SK-N-SH (cell line): ENCODE results near the gene TMEM190. TPM values are rescaled to one million over a fixed set of nuclear protein-coding genes. Genes with fewer than 3 reads are reported as not detected.

Source experiments
- CTCF ChIA-PET: fragments of 300-600, 350-600 bp; formaldehyde crosslinking; extraction: SDS; loops from one replicate; lab custom pipeline; 2021; lab: Yijun Ruan, JAX
- POLR2A ChIA-PET: fragments of 350-600 bp; sonication (Branson Sonifier 250); formaldehyde crosslinking; extraction: SDS; loops from one replicate; lab custom pipeline; 2020; ENCODE audit warnings: antibody characterized with exemption, inconsistent platforms; lab: Yijun Ruan, JAX
- DNase-seq: peaks from one replicate; pipeline ENCODE4 v3.0.0; 2012
- H2AFZ ChIP-seq: fragments of 200-600 bp; sonication (generic); 2 replicates; pipeline ENCODE4 v1.8.1; 2016; ENCODE audit warnings: antibody characterized with exemption, mild to moderate bottlenecking, low read depth
- H3F3A ChIP-seq: fragments of 200-600 bp; sonication (generic); replicated peaks from 2 replicates; pipeline ENCODE3; 2016; ENCODE audit warnings: antibody characterized with exemption, mild to moderate bottlenecking; ENCODE audit not compliant: insufficient read depth
- H3K27ac ChIP-seq, 2 experiments: fragments of 200-500 bp in 1 of 2; fragments of 200-600 bp in 1 of 2; sonication (Bioruptor generic) in 1 of 2; sonication (generic), shearing (Covaris generic) in 1 of 2; 2 replicates each; pipeline versions ENCODE4 v1.5.1 to v1.6.1; 2014 to 2016; ENCODE audit warnings: low read depth in 2 of 2, inconsistent platforms in 1 of 2, low read length in 1 of 2, mild to moderate bottlenecking in 1 of 2, mixed read lengths in 1 of 2
- H3K27me3 ChIP-seq: fragments of 200-600 bp; sonication (generic), shearing (Covaris generic); 2 replicates; pipeline ENCODE4 v1.6.1; 2016; ENCODE audit warnings: mixed run types; ENCODE audit not compliant: insufficient read depth
- H3K36me3 ChIP-seq, 2 experiments: fragments of 200-500 bp in 1 of 2; fragments of 200-600 bp in 1 of 2; sonication (Bioruptor generic) in 1 of 2; sonication (generic) in 1 of 2; replicated peaks in 1 of 2; 2 replicates each; pipeline versions ENCODE3 to v1.5.1; 2014 to 2016; ENCODE audit warnings: low read length in 1 of 2, mild to moderate bottlenecking in 1 of 2; ENCODE audit not compliant: insufficient read depth in 2 of 2, control insufficient read depth in 1 of 2
- H3K4me1 ChIP-seq, 2 experiments: fragments of 200-500 bp in 1 of 2; fragments of 200-600 bp in 1 of 2; sonication (Bioruptor generic) in 1 of 2; sonication (generic), shearing (Covaris generic) in 1 of 2; 2 replicates each; pipeline versions ENCODE4 v1.5.1 to v1.6.1; 2014 to 2016; ENCODE audit warnings: low read depth in 1 of 2, low read length in 1 of 2, mixed run types in 1 of 2; ENCODE audit not compliant: insufficient read depth in 2 of 2, control insufficient read depth in 1 of 2
- H3K4me2 ChIP-seq: fragments of 200-600 bp; sonication (generic), shearing (Covaris generic); 2 replicates; pipeline ENCODE4 v1.6.1; 2017; ENCODE audit warnings: mixed run types
- H3K4me3 ChIP-seq, 2 experiments: fragments of 200-500 bp in 1 of 2; fragments of 200-600 bp in 1 of 2; sonication (Bioruptor generic) in 1 of 2; sonication (generic), shearing (Covaris generic) in 1 of 2; 2 replicates each; pipeline versions ENCODE4 v1.5.1 to v1.8.1; 2014 to 2016; ENCODE audit warnings: low read depth in 2 of 2, inconsistent platforms in 1 of 2, low read length in 1 of 2, mild to moderate bottlenecking in 1 of 2, mixed read lengths in 1 of 2, moderate library complexity in 1 of 2
- H3K79me2 ChIP-seq: fragments of 200-600 bp; sonication (generic); 2 replicates; pipeline ENCODE4 v1.8.1; 2017; ENCODE audit warnings: mild to moderate bottlenecking; ENCODE audit not compliant: insufficient read depth
- H3K9ac ChIP-seq: fragments of 200-600 bp; sonication (generic); 2 replicates; pipeline ENCODE4 v1.6.1; 2017; ENCODE audit warnings: mixed run types
- H3K9me2 ChIP-seq: fragments of 200-600 bp; sonication (generic); 2 replicates; pipeline ENCODE4 v1.6.1; 2017; ENCODE audit warnings: mixed run types
- H3K9me3 ChIP-seq: fragments of 200-600 bp; sonication (generic); 2 replicates; pipeline ENCODE4 v1.6.1; 2017; ENCODE audit warnings: mixed run types, mild to moderate bottlenecking, moderate library complexity
- H4K20me1 ChIP-seq: fragments of 200-600 bp; sonication (generic); 2 replicates; pipeline ENCODE4 v1.6.1; 2017; ENCODE audit warnings: mild to moderate bottlenecking, mixed run types; ENCODE audit not compliant: insufficient read depth
- CHD2 ChIP-seq: fragments of 150-350 bp; IDR thresholded peaks from 2 replicates; pipeline ENCODE4 v1.6.1; 2018; ENCODE audit warnings: low read length; ENCODE audit not compliant: partially characterized antibody
- ELF1 ChIP-seq: IDR thresholded peaks from 2 replicates; pipeline ENCODE4 v1.4.0; 2012
- EZH2phosphoT487 ChIP-seq: fragments of 200-600 bp; sonication (generic); IDR thresholded peaks from 2 replicates; pipeline ENCODE4 v1.6.1; 2017; ENCODE audit warnings: low read depth, mixed run types, mild to moderate bottlenecking, antibody characterized with exemption, moderate library complexity, borderline replicate concordance
- FOSL2 ChIP-seq: IDR thresholded peaks from 2 replicates; pipeline ENCODE4 v1.4.0; 2012; ENCODE audit warnings: low read depth, mild to moderate bottlenecking, moderate library complexity, borderline replicate concordance
- GATA2 ChIP-seq: sonication (generic); formaldehyde crosslinking; IDR thresholded peaks from 2 replicates; pipeline ENCODE4 v1.5.0; 2020; ENCODE audit warnings: mild to moderate bottlenecking, missing genetic modification reagents
- JUND ChIP-seq: IDR thresholded peaks from 2 replicates; pipeline ENCODE4 v1.4.0; 2012
- POLR2AphosphoS5 ChIP-seq: IDR thresholded peaks from 2 replicates; pipeline ENCODE4 v1.6.1; 2012; ENCODE audit warnings: low read depth, low read length
- SIN3A ChIP-seq: IDR thresholded peaks from 2 replicates; pipeline ENCODE4 v1.6.1; 2012; ENCODE audit warnings: low read depth, mild to moderate bottlenecking, low read length, moderate library complexity, borderline replicate concordance
- TCF12 ChIP-seq: IDR thresholded peaks from 2 replicates; pipeline ENCODE4 v1.4.0; 2012
- YY1 ChIP-seq: IDR thresholded peaks from 2 replicates; pipeline ENCODE4 v1.4.0; 2012; ENCODE audit warnings: low read depth, mild to moderate bottlenecking
- WGBS: methylation state at CpG from one replicate; pipeline ENCODE4 v1.1.6; 2017; ENCODE audit warnings: low lambda C conversion rate; 5-methylcytosine and 5-hydroxymethylcytosine counted together
- polyA plus RNA-seq, 3 experiments: library from polyadenylated mRNA; depleted of rRNA; stranded (reverse); fragments of >200 nt; gene quantifications; 2 replicates each; pipeline ENCODE4 v1.2.3, GENCODE V29; 2012
- TF ChIP-seq, protein P1 (sequence below): fragments of 150-350 bp; IDR thresholded peaks from 2 replicates; pipeline ENCODE4 v1.6.1; 2017; ENCODE audit warnings: antibody characterized with exemption, low read length, low read depth, borderline replicate concordance
- TF ChIP-seq, protein P2 (sequence below): IDR thresholded peaks from 2 replicates; pipeline ENCODE4 v1.4.0; 2012; ENCODE audit warnings: low read depth, borderline replicate concordance
- TF ChIP-seq, protein P3 (sequence below): IDR thresholded peaks from 2 replicates; pipeline ENCODE4 v1.6.1; 2012; ENCODE audit warnings: mild to moderate bottlenecking, low read depth, low read length, moderate library complexity
- TF ChIP-seq, protein P4 (sequence below): IDR thresholded peaks from 2 replicates; pipeline ENCODE4 v1.4.0; 2012; ENCODE audit warnings: low read depth
- TF ChIP-seq, protein P5 (sequence below): fragments of 200-600 bp; sonication (generic); IDR thresholded peaks from 2 replicates; pipeline ENCODE4 v1.6.1; 2017; ENCODE audit warnings: antibody characterized with exemption, mild to moderate bottlenecking, moderate library complexity

TMEM190 gene
- polyA plus RNA-seq, 1 of the 3 experiments (the other 2 are of a cell fraction) = 0.77 TPM

DNA sequence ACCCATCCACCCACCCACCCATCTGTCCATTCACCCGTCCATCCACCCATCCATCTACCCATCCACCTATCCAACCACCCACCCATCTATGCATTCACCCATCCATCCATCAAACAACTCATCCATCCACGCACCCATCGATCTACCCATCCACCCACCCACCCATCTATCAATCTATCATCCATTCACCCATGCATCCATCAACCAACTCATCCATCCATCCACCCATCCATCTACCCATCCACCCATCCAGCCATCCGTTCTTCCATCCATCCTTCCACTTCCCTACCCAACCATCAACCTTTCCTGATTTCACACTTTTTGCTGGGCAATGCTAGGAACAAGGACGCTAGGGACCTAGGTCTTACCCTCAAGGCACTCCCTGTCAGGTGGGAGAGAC is 5.4 kb downstream of the TMEM190 start:
- peaks cover 3 to 10% of the 10 kb centered on the region in 2 experiments for H3K36me3 ChIP-seq
- H3K4me3 ChIP-seq = no peak overlapping the region
- CTCF ChIA-PET = no interaction called here
- POLR2A ChIA-PET = no interaction called here
- peaks cover 12% of the 10 kb centered on the region for H3K79me2 ChIP-seq
- H3K27ac ChIP-seq = no peak overlapping the region
- no peaks in the 10 kb centered on the region for H3K9me3 ChIP-seq
- H2AFZ ChIP-seq = no peak overlapping the region
- no peaks in the 10 kb centered on the region for H3K27me3 ChIP-seq
- no peak for DNase-seq
- no peaks in the 10 kb centered on the region for H3K9me2 ChIP-seq
- peaks cover 11% of the 10 kb centered on the region for H4K20me1 ChIP-seq
- H3K4me2 ChIP-seq = no peak overlapping the region
- peaks cover 6 to 23% of the 10 kb centered on the region in 2 experiments; a peak in 2 of 4 replicates for H3K4me1 ChIP-seq
- no peak overlapping the region for H3K9ac ChIP-seq
- 92% methylated on average over 5 of the region's 5 CpGs for WGBS
- no peak for TF ChIP-seq SIN3A
- H3F3A ChIP-seq = peaks cover 5% of the 10 kb centered on the region

DNA sequence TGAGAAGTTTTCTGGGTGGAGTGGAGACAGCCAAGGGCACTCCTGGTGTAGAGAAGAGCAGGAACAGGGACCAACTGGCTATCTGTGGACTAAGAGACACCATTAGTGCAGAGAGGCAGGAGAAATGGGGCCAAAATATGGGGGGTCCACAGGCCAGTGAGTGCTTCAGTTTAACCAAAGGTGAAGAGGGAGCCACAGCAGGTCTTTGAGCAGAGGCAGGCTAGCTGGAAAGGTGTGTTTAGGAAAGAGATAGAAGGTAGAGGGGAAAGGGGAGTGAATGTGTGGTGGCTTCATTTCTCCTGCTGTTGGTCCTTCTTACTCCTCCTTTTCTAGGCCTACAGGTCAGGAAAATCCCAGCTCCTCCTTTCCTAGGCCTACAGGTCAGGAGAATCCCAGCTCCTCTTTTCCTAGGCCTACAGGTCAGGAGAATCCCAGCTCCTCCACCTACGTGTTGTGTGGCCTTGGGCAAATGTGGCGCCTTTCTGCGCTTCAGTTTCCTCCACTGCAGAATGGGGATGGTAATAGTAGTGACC is 6.0 kb downstream of the TMEM190 start:
- Histone ChIP-seq H3K9ac (no peak overlapping the region), H3K4me1 (peaks cover 6 to 29% of the 10 kb centered on the region in 2 experiments; a peak in 2 of 4 replicates), H3K9me3 (no peaks in the 10 kb centered on the region), H3F3A (peaks cover 5% of the 10 kb centered on the region), H3K27me3 (no peaks in the 10 kb centered on the region), H3K9me2 (no peaks in the 10 kb centered on the region), H2AFZ (no peak overlapping the region), H4K20me1 (peaks cover 17% of the 10 kb centered on the region), H3K4me3 (no peak overlapping the region), H3K36me3 (peaks cover 8 to 15% of the 10 kb centered on the region in 2 experiments), H3K4me2 (no peak overlapping the region), H3K79me2 (peaks cover 18% of the 10 kb centered on the region), H3K27ac (no peak overlapping the region)
- POLR2A ChIA-PET = interaction anchor here (1.6 kb wide), 1 partner anchor 14 kb away, joined by 3 read pairs; no protein-coding TSS in a partner anchor
- no peak for DNase-seq
- WGBS = 100% methylated on average over 3 of the region's 3 CpGs
- no peak for TF ChIP-seq ELF1
- TF ChIP-seq, protein P1, sequence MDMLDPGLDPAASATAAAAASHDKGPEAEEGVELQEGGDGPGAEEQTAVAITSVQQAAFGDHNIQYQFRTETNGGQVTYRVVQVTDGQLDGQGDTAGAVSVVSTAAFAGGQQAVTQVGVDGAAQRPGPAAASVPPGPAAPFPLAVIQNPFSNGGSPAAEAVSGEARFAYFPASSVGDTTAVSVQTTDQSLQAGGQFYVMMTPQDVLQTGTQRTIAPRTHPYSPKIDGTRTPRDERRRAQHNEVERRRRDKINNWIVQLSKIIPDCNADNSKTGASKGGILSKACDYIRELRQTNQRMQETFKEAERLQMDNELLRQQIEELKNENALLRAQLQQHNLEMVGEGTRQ = no peak
- TF ChIP-seq YY1 = no peak
- no peak for TF ChIP-seq TCF12
- TF ChIP-seq EZH2phosphoT487 = no peak
- no peak for TF ChIP-seq CHD2
- no peak for TF ChIP-seq GATA2 (CRISPR knock-in tag)
- TF ChIP-seq FOSL2 = no peak
- TF ChIP-seq, protein P2, sequence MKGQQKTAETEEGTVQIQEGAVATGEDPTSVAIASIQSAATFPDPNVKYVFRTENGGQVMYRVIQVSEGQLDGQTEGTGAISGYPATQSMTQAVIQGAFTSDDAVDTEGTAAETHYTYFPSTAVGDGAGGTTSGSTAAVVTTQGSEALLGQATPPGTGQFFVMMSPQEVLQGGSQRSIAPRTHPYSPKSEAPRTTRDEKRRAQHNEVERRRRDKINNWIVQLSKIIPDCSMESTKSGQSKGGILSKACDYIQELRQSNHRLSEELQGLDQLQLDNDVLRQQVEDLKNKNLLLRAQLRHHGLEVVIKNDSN = no peak
- TF ChIP-seq, protein P3, sequence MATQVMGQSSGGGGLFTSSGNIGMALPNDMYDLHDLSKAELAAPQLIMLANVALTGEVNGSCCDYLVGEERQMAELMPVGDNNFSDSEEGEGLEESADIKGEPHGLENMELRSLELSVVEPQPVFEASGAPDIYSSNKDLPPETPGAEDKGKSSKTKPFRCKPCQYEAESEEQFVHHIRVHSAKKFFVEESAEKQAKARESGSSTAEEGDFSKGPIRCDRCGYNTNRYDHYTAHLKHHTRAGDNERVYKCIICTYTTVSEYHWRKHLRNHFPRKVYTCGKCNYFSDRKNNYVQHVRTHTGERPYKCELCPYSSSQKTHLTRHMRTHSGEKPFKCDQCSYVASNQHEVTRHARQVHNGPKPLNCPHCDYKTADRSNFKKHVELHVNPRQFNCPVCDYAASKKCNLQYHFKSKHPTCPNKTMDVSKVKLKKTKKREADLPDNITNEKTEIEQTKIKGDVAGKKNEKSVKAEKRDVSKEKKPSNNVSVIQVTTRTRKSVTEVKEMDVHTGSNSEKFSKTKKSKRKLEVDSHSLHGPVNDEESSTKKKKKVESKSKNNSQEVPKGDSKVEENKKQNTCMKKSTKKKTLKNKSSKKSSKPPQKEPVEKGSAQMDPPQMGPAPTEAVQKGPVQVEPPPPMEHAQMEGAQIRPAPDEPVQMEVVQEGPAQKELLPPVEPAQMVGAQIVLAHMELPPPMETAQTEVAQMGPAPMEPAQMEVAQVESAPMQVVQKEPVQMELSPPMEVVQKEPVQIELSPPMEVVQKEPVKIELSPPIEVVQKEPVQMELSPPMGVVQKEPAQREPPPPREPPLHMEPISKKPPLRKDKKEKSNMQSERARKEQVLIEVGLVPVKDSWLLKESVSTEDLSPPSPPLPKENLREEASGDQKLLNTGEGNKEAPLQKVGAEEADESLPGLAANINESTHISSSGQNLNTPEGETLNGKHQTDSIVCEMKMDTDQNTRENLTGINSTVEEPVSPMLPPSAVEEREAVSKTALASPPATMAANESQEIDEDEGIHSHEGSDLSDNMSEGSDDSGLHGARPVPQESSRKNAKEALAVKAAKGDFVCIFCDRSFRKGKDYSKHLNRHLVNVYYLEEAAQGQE = no peak
- TF ChIP-seq, protein P4, sequence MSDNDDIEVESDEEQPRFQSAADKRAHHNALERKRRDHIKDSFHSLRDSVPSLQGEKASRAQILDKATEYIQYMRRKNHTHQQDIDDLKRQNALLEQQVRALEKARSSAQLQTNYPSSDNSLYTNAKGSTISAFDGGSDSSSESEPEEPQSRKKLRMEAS = no peak
- TF ChIP-seq POLR2AphosphoS5 = no peak
- no peak for TF ChIP-seq JUND
- TF ChIP-seq, protein P5, sequence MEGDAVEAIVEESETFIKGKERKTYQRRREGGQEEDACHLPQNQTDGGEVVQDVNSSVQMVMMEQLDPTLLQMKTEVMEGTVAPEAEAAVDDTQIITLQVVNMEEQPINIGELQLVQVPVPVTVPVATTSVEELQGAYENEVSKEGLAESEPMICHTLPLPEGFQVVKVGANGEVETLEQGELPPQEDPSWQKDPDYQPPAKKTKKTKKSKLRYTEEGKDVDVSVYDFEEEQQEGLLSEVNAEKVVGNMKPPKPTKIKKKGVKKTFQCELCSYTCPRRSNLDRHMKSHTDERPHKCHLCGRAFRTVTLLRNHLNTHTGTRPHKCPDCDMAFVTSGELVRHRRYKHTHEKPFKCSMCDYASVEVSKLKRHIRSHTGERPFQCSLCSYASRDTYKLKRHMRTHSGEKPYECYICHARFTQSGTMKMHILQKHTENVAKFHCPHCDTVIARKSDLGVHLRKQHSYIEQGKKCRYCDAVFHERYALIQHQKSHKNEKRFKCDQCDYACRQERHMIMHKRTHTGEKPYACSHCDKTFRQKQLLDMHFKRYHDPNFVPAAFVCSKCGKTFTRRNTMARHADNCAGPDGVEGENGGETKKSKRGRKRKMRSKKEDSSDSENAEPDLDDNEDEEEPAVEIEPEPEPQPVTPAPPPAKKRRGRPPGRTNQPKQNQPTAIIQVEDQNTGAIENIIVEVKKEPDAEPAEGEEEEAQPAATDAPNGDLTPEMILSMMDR = no peak
- no peak for TF ChIP-seq SIN3A
- CTCF ChIA-PET = interaction anchor here (0.9 to 2.9 kb wide), 9 partner anchors 9 to 104 kb away, joined by 3 to 33 read pairs (median 8); partner anchors contain the start of gene IL11
